ENCODE data around the gene ZYX.
"Not testable (repeated sequence)": the region's sequence is repeated elsewhere in the genome, so short reads cannot be mapped to it uniquely, and the experiment has no call there.

ZYX gene

GRCh38 chr7:143385891-143386781 lies 5.0 kb downstream of the ZYX start:
- DNase-seq = no peak

GRCh38 chr7:143387156-143387975 lies 6.2 kb downstream of the ZYX start:
- DNase-seq = no peak

GRCh38 chr7:143388051-143388450 lies 6.9 kb downstream of the ZYX start:
- DNase-seq = no peak

- no peak for DNase-seq
Observed at GRCh38 chr7:143388491-143389101, 7.5 kb downstream of the ZYX start.

GRCh38 chr7:143389316-143390103 lies 8.4 kb downstream of the ZYX start:
- no peak for DNase-seq

- DNase-seq = no peak
Observed at GRCh38 chr7:143390104-143390772, 9.1 kb downstream of the ZYX start.

GRCh38 chr7:143390773-143391317 lies 9.7 kb downstream of the ZYX start:
- DNase-seq = no peak

GRCh38 chr7:143391462-143392404 lies 10.6 kb downstream of the ZYX start:
- no peak for DNase-seq

- DNase-seq = not testable (repeated sequence)
Observed at GRCh38 chr7:143392427-143392826, 11.3 kb downstream of the ZYX start.

GRCh38 chr7:143392875-143393266 lies 11.7 kb downstream of the ZYX start:
- DNase-seq = no peak

GRCh38 chr7:143393267-143394041 lies 12.3 kb downstream of the ZYX start:
- DNase-seq = no peak

- DNase-seq = no peak
Observed at GRCh38 chr7:143394068-143394467, 12.9 kb downstream of the ZYX start.

GRCh38 chr7:143394777-143395176 lies 13.6 kb downstream of the ZYX start:
- DNase-seq = no peak

- no peak for DNase-seq
Observed at GRCh38 chr7:143395187-143396149, 14.3 kb downstream of the ZYX start.

- no peak for DNase-seq
Observed at GRCh38 chr7:143396182-143396581, 15.0 kb downstream of the ZYX start.

GRCh38 chr7:143396625-143397556 lies 15.7 kb downstream of the ZYX start:
- DNase-seq = no peak

Measured in effector CD4-positive, alpha-beta T cell (primary cell).